GM19043 (cell line): Measurements from ENCODE around the gene RPL35A.
"Not testable (repeated sequence)": the region's sequence is repeated elsewhere in the genome, so short reads cannot be mapped to it uniquely, and the experiment has no call there.

Source experiments
- ATAC-seq: cut with Tn5 transposase; IDR thresholded peaks from one replicate; pipeline ENCODE4 v1.9.1; 2021; ENCODE audit warnings: low read depth; ENCODE audit not compliant: unreplicated experiment

Gene RPL35A

GRCh38 chr3:197951392-197951990, 1.5 kb downstream of the RPL35A start:
- no peak for ATAC-seq

- no peak for ATAC-seq
Measured at GRCh38 chr3:197952440-197952839, 2.5 kb downstream of the RPL35A start.

GRCh38 chr3:197953325-197953724, 3.3 kb downstream of the RPL35A start:
- no peak for ATAC-seq

- no peak for ATAC-seq
Measured at GRCh38 chr3:197953881-197954280, 3.9 kb downstream of the RPL35A start.

- ATAC-seq = no peak
Measured at GRCh38 chr3:197955892-197956477, 6.0 kb downstream of the RPL35A start.

GRCh38 chr3:197956626-197956988, 6.6 kb downstream of the RPL35A start:
- no peak for ATAC-seq

GRCh38 chr3:197957790-197958133, 7.8 kb downstream of the RPL35A start:
- ATAC-seq = no peak

- ATAC-seq = no peak
Measured at GRCh38 chr3:197958346-197958745, 8.4 kb downstream of the RPL35A start.

GRCh38 chr3:197958848-197959247, 8.9 kb downstream of the RPL35A start:
- not testable (repeated sequence) for ATAC-seq

- ATAC-seq = no peak
Measured at GRCh38 chr3:197959500-197959890, 9.5 kb downstream of the RPL35A start.

GRCh38 chr3:197959891-197960693, 10.1 kb downstream of the RPL35A start, which contains the start of gene LMLN:
TSS of gene LMLN (plus strand) at chr3:197960217. CDS start at chr3:197960246, 29 bp downstream.
- ATAC-seq = peak; percentile 98

- ATAC-seq = no peak
Measured at GRCh38 chr3:197960694-197961581, 10.9 kb downstream of the RPL35A start.

- no peak for ATAC-seq
Measured at GRCh38 chr3:197961582-197961945, 11.6 kb downstream of the RPL35A start.

GRCh38 chr3:197963019-197963637, 13.1 kb downstream of the RPL35A start:
- no peak for ATAC-seq

- not testable (repeated sequence) for ATAC-seq
Measured at GRCh38 chr3:197967337-197967989, 17.5 kb downstream of the RPL35A start.

- no peak for ATAC-seq
Measured at GRCh38 chr3:197970588-197970987, 20.6 kb downstream of the RPL35A start.

- no peak for ATAC-seq
Measured at GRCh38 chr3:197974016-197974415, 24.0 kb downstream of the RPL35A start.

- no peak for ATAC-seq
Measured at GRCh38 chr3:197975311-197975710, 25.3 kb downstream of the RPL35A start.

GRCh38 chr3:197983076-197983475, 33.1 kb downstream of the RPL35A start:
- ATAC-seq = no peak

GRCh38 chr3:197989651-197990050, 39.7 kb downstream of the RPL35A start:
- ATAC-seq = no peak
